ENCODE results near the gene RHOD. TPM values are rescaled to one million over a fixed set of nuclear protein-coding genes. Genes with fewer than 3 reads are reported as not detected.

Gene RHOD
- total and polyA plus RNA-seq, 2 of the 8 experiments (the other 6 are each of a cell fraction or from before 2014, with no cell fraction given): 12.1 to 17.6 TPM

GRCh38 chr11:67022961-67023956 lies 33.4 kb upstream of the RHOD start, which contains the start of gene SYT12 (continued):
- TF ChIP-seq RAD21 (IDR thresholded peaks at IDR 0.05 in 1 of 2, conservative IDR thresholded peaks at IDR 0.05 in 1 of 2; ENCODE audit: low read depth in 2 of 2, low read length in 2 of 2) (no peak), ASH2L (IDR thresholded peaks at IDR 0.05; ENCODE audit: low read length) (peak; percentile 38), POU5F1 (IDR thresholded peaks at IDR 0.05; ENCODE audit: low read depth, low read length) (no peak), CEBPB (IDR thresholded peaks at IDR 0.05; ENCODE audit: low read depth, low read length) (no peak), NRF1 (IDR thresholded peaks at IDR 0.05; ENCODE audit: low read depth, low read length) (no peak), MAX (IDR thresholded peaks at IDR 0.05) (peak; percentile 81), BRCA1 (IDR thresholded peaks at IDR 0.05; ENCODE audit: low read depth, low read length) (no peak), JUN (IDR thresholded peaks at IDR 0.05; ENCODE audit: low read depth, low read length) (no peak)

All from H1 (cell line).